Cardiac septum (tissue), 1 donor: Measurements from ENCODE around the gene ALG14. TPM values are rescaled to one million over a fixed set of nuclear protein-coding genes. Genes with fewer than 3 reads are reported as not detected.
"Not testable (repeated sequence)": the region's sequence is repeated elsewhere in the genome, so short reads cannot be mapped to it uniquely, and the experiment has no call there.

Experiments used
- DNase-seq: peaks from one replicate; pipeline ENCODE4 v3.0.0-alpha.2; 2020; ENCODE audit warnings: low spot score
- intact Hi-C: fragments of 100-400 bp; cut with DNase I; formaldehyde crosslinking; loops from one replicate; pipeline ENCODE4 v1.14.0; 2022
- total RNA-seq: library from RNA; stranded (reverse); fragmentation: NEBNext Ultra II Directional; extraction: Animal tissue kit (Norgen Biotek cat#: 25700); gene quantifications from one replicate; pipeline ENCODE4 v1.2.1, GENCODE V29; 2021
- donor health status: DM: no; HTN: no; CAD: no.

ALG14 gene
- total RNA-seq, 1 donor from 2014 or later: 4.7 TPM

DNA sequence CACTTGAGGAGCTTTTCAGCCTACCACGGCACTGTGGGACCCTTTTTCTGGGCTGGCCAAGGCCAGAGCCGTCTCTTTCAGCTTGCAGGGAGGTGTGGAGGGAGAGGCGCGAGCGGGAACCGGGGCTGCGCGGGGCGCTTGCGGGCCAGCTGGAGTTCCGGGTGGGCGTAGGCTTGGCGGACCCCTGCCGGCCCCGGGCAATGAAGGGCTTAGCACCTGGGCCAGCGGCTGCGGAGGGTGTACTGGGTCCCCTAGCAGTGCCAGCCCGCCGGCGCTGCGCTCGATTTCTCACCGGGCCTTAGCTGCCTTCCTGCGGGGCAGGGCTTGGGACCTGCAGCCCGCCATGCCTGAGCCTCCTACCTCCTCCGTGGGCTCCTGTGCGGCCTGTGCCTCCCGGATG is 18.5 kb upstream of the ALG14 start:
- DNase-seq, intact Hi-C loops: not testable (repeated sequence)

DNA sequence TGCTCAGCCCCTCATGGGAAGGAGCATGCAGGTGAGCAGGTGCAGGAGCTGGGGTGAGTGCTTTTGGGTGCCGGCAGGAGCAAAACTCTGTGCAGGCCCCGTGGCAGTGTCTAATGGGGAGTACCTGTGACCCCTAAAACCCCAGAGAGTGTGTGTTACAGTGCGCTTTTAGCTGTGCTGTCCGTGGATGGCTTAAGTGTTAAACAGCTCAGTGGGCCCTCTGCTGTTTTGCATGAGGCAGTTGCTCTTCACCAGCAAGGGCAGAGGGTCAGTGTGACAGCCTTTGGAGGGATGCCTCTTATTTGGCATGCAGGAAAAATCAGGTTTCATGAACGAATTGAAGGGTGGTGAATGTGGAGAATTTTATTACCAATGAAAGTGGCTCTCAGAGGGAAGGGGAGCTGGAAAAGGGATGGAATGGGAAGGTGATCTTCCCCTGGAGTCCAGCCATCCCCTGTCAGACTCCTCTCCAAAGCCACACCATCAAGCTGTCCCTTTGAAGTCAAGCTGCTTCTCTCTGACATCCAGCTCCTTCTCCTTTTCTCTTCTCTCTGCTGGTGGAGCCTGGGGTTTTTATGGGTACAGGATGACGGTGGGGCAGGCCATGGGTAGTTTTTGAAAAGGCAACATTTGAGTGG is 17.0 kb upstream of the ALG14 start:
- DNase-seq: no peak
- intact Hi-C loops: no loop called here

DNA sequence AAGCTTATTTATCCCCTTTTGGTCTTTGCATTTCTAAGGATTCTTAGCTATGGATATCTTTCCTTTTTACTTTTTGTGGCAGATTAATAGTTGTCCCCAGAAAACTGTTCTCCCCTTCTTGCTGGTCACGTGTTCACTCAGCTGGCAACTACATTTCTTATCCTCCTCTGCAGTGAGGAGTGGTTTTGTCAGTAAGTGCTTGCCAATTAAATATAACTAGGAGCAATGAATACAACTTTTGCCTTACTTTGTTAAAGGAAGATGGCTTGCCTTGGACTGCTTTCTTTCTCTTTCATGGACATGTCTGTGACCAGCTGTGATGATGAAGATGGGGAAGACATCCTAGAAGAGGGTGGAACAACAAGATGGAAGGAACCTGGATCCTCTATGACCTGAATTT is 15.6 kb upstream of the ALG14 start:
- DNase-seq: no peak
- intact Hi-C loops: loop anchor here (1.0 kb wide), 1 partner anchor 146 kb away; the partner anchor contains the start of gene RWDD3

DNA sequence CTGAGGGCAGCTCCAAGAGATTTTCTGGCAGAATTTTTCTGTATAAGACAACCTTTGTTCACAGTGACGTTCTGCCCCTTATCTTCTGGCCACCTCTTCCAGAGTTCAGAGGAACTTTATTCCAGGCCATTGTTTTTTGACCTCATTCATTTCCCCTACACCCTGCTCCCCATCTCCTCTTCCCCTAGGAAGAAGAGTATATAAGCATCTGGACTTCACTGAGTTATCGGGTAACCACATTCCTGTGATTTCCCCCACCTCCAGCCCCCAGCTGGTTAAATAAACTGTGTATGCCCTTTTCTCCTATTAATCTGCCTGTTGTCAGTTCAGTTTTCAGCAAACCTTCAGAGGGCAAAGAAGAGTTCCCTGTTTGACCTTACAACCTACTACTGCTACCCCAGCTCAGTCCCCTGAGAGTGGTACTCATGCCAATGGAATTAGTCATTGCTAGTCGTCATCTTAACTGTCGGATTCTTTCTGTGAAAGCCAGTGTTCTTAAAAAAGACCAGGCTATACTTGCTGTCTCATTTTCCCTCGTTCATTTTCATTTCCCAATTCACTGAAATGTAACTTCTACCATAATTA is 14.3 kb upstream of the ALG14 start:
- intact Hi-C loops: no loop called here
- no peak for DNase-seq

DNA sequence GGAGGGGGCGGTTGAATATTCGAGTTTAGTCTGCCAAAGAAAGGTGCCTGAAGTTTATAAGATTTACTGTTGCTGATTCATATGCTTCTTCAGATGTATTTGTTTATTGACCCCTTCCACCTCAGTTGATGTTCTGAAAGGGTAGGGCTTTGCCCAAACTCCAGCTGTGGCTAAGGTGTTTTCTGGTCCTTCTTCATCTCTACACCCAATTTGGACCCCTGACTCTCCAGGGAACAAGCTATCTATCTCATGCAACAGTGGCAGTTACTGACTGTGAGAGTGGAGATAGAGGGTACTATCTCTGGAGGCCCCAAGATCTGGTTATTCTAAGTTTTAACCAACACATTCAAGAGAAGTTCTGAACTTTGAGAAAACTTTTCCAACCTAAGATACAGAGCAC is 12.6 kb upstream of the ALG14 start:
- intact Hi-C loops: loop anchor here (1.0 to 2.0 kb wide), 2 partner anchors 31 to 148 kb away; partner anchors contain the start of gene TLCD4
- no peak for DNase-seq

DNA sequence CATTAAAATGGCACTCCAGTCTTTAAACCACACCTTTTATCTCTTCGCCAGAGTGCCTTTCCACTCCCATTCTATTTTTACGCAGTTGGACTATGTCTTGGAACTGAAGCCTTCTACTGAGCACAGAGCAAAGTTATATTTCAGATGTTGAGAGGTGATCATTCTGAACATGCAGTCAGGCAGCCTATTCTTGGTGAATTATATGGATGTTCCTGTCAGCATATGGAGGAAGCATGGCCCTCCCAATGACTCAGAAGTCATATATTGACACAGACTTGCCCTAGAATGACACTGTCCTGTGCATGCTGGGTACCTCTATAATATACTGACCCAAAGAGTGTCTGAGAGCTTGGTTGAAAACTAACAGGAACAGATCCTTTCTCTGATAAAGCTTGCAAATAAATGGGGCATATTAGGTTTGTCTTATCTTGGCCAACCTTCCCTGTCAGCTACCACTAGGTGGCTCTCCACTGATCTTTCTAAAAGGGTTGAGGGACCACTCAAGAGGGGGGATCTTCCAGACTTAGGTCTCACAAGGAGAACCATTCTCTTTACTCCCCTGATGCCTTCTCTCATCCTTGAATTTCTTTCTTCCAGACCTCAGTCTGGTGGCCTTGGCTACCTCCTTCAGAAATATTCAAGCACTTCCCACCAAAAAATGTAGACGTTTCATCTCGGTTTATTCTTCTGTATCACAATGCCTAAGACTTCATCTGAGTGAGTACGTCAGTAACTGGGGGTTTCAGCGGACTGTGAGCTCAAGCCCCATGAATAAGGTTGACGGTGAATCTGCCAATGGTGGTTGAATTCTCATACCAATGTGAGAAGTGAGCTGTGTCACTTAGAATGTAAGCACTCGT is 11.8 kb upstream of the ALG14 start:
- no peak for DNase-seq
- intact Hi-C loops: loop anchor here (1.0 to 2.0 kb wide), 2 partner anchors 32 to 149 kb away; partner anchors contain the start of gene TLCD4

DNA sequence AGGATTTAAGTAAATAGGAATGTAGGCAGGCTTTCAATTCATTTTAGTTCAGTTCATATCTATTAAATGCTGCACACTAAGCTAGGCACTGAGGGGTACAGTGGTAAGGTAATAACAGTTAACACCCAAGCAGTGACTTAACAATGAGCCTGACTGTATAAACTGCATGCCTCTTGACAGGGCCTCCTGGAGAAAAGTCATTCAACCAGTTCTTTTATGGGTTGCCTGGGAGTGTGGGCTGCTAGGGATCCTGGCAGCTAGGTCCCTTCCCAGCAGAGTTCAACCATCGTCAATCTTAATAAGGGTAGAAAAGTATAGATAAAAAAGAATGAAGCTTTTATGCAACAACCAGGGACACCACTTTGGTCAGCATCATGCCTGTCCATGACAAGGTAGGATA is 8.1 kb upstream of the ALG14 start:
- intact Hi-C loops: no loop called here

DNA sequence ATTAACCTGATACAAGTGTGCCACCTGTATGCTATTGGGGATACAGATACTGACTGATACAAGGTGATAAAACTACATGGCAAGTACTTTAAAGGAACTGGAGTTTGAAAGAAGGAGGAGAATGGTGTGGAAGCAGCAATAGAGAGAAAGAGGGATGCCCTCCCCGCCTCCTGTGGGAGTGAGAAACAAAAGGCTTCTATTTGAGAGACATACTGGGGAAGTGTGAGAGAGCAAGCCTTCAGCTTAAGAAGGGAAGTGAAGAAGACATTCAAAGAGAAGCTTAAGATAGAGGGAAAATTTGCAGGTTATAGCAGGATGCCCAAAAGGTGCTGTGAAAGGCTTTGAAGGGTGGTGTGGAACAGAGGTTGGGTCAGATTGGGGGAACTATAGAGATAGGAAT is 7.7 kb upstream of the ALG14 start:
- intact Hi-C loops: no loop called here
- no peak for DNase-seq

More for the DNA sequence above, 8.1 kb upstream of the ALG14 start:
- DNase-seq: no peak

DNA sequence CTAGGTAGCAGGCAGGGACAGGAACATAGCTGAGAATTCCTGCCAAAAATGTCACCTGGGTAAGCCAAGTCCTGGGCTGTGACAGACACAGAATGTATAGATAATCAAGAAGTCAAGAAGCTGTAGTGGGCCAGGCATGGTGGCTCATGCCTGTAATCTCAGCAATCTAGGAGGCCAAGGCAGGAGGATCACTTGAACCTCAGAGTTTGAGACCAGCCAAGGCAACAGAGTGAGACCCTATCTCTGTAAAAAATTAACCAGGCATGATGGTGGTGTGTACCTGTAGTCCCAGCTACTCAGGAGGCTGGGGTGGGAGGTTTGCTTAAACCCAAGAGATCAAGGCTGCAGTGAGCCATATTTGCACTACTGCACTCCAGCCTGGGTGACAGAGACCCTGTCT is 3.3 kb upstream of the ALG14 start:
- intact Hi-C loops: no loop called here

DNA sequence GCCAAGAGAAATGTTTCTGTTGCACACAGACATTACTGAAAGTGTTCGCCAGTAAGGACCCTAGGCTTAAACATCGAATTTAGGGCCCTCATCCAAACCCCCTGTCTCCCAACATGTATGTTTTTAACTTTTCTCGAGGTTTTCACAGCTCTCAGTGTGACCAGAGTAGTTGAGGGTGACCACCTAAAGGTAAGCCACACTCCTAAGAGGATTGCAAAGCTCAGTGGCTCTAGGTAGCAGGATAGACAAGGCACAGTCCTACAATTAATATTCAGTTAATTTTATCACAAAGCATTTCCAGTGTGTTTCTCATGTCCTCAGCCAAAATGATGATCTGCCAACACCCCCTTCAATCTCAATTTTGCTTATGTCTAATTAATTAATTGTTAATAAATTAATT is 695 bp upstream of the ALG14 start:
- no peak for DNase-seq
- intact Hi-C loops: loop anchor here (2.0 to 5.0 kb wide), 2 partner anchors 44 to 159 kb away; partner anchors contain the start of gene TLCD4

More for the DNA sequence above, 3.3 kb upstream of the ALG14 start:
- no peak for DNase-seq

DNA sequence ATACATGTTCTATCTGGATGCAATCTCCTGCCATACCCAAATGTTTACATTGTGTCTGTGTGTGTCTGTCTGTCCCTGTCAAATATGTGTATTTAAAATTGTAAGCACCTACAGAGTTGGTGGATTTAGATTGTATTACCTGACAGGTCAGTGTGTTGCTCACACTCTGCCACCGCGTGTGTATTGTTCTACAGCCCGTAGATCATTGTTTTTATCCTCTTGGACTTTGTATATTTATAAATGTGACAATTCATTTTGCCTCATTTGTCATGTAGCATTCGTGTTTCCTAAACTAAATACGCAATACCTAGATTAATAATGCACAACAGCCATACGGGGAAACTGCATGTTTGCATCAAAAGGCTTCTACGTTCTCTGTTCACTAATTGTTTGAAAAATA is 634 bp downstream of the ALG14 start:
- intact Hi-C loops: loop anchor here (2.0 to 5.0 kb wide), 2 partner anchors 45 to 161 kb away; partner anchors contain the start of gene TLCD4
- no peak for DNase-seq

DNA sequence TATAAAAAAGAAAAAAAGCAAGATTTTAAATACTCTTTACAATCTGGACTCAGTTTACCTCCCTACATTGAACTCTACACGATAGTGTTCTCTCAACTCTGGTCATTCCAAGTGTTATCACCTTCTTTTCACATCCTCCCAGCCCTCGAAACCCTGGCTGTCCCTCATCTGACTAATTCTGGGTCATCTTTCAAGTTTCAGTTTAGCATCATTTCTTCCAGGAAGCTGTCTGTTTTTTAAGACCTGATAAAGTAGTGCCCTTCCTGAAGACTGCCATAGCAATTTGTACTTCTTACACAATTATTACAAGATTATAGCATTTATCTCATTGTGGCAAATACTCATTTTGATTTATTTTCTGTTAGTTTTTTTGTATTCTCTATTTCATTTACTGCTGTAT is 1.2 kb downstream of the ALG14 start:
- no peak for DNase-seq
- intact Hi-C loops: loop anchor here (5.0 kb wide), 1 partner anchor 46 kb away; the partner anchor contains the start of gene TLCD4

DNA sequence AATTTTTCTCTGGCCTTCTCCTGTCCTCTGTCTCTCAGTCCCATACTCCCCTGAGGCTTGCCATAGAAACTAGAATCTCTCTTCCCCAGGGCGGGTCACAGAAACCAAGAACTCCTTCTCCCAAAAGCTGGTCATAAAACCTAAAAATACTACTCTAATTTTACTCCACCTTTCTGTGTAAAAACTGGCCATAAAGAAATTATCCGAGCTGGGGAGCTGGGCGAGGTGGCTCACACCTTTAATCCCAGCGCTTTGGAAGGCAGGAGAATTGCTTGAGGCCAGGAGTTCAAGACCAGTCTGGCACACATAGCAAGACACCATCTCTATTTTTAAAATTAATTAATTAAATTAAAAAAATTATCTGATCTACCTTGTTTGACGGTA is 3.0 kb downstream of the ALG14 start:
- no peak for DNase-seq
- intact Hi-C loops: loop anchor here (5.0 kb wide), 1 partner anchor 48 kb away; the partner anchor contains the start of gene TLCD4

DNA sequence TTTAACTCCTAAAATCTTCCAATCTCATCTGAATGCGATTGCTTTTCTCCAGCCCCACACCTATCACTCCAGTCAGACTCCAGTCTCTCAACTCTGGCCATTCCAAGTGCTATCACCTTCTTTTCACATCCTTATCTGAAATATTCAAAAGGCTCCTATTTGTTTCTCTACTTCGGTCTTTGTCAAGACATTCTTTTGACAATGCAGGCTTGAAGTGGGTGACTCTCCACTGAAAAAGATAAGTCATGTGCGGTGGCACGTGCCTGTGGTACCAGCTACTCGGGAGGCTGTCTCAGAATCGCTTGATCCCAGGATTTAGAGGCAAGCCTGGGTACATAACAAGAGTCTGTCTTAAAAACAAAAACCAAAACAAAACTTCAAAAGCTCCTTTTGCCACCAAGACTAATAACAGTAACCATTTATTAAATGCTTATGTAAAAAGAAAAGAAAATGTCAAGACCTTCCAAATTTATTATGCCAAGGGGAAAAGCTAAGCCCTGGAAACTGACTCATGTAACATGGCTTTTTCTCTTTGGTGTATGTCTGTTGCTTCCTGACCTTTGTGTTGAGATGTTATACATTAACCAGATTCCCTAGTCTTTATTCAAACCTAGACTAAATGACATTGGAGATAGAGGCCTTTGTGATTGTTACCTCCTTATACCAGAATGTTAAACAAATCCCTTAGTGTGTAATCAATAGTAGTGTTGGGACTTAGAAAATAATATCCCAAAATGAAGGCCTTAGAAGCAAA is 3.6 kb downstream of the ALG14 start:
- intact Hi-C loops: no loop called here

DNA sequence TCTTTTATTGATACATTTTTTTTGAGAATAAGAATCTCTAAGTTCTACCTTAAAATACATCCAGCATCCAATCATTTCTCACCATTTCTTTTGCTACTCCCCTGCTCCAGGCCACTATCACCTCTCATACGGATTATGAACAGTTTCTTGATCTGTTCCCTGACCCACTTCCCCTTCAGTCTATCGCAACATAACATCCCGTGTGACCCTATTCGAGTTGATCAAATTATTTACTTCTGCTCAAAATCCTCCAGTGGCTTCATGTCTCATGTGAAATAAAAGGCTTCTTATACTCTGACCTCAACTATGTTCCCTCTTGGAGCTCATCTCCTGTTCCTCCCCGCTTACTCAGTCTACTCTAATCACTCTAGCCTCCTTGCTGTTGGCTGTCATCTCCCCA is 5.2 kb downstream of the ALG14 start:
- no peak for DNase-seq
- intact Hi-C loops: no loop called here

More for the DNA sequence above, 3.6 kb downstream of the ALG14 start:
- no peak for DNase-seq

DNA sequence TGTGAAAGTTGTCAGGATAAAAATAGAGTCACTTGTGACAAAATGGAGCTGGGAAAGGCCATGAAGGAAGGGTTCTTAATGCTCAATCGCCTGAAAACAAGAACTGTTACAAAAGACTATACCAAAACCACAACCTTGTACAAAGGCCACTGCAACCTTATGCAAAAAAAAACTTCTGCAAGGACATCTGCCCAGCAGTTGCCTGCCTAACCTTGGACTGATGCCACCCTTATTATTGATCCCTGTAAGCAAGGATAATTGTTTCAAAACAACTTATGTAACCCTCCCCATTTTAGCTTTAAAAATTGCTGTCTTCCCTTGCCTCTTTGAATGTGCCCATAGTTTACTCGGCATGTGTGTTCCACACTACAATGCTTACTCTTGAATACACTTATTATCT is 5.7 kb downstream of the ALG14 start:
- intact Hi-C loops: no loop called here
- no peak for DNase-seq

DNA sequence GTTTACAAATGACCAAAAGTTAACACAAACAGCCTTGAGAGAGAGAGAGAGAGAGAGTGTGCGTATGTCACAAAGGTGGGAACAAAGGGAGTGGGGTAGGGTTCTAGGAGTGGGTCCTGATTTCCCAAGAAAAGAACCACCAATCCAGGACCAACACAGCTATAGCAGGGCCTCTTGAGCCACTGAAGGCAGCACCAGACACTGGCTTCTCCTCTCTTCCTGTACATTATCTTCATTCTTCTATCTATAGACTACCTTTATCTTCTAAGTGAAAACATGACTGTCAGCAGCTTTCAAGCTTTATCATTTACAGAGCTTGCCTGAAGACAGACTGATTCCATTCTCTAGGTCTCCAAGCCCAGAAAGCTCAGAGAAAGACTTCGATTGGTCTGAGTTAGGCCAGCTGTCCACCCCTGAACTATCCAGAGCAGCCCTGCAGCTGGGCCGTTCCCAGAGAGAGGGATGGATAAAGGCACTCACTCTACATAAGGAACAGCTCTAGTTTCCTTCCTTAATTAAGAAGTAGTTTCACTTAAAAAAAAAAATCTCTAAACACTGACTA is 11.2 kb downstream of the ALG14 start:
- intact Hi-C loops: no loop called here
- DNase-seq: no peak

DNA sequence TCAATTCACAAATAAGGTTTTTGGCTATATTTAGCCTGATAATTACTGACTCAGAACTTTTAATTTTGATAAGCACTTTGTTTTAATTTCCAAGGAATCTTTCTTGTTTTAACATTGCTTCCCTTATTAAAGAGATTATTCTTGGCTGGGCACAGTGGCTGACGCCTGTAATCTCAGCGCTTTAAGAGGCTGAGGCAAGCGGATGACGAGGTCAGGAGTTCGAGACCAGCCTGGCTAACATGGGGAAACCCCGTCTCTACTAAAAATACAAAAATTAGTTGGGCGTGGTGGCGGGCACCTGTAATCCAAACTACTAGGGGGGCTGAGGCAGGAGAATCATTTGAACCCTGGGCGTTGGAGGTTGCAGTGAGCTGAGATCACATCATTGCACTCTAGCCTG is 13.8 kb downstream of the ALG14 start:
- DNase-seq: no peak
- intact Hi-C loops: no loop called here

DNA sequence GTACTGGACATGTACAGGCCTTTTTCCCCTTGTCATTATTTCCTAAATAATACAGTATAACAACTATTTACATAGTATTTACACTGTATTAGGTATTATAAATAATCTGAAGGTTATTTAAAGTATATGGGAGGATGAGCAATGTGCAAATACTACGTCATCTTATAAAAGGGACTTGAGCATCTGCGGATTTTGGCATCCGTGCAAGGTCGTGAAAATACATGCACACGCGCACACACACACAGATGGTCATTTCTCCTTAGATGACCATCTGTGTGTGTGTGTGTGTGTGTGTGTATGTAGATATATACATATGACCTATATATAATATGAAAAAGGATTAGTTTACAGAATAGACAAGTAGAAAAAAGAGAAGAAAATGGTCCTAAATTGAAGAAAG is 15.4 kb downstream of the ALG14 start:
- DNase-seq: no peak
- intact Hi-C loops: no loop called here
